ENCODE results near the gene MXRA7.
"Not testable (repeated sequence)": the region's sequence is repeated elsewhere in the genome, so short reads cannot be mapped to it uniquely, and the experiment has no call there.

The MXRA7 gene

GRCh38 chr17:76735006-76735405 is 24.2 kb upstream of the MXRA7 start:
- no peak for FAIRE-seq

- FAIRE-seq: no peak
These were observed 23.5 kb upstream of the MXRA7 start for GRCh38 chr17:76734080-76734840.

GRCh38 chr17:76733618-76733957 is 22.8 kb upstream of the MXRA7 start:
- no peak for FAIRE-seq

DNA sequence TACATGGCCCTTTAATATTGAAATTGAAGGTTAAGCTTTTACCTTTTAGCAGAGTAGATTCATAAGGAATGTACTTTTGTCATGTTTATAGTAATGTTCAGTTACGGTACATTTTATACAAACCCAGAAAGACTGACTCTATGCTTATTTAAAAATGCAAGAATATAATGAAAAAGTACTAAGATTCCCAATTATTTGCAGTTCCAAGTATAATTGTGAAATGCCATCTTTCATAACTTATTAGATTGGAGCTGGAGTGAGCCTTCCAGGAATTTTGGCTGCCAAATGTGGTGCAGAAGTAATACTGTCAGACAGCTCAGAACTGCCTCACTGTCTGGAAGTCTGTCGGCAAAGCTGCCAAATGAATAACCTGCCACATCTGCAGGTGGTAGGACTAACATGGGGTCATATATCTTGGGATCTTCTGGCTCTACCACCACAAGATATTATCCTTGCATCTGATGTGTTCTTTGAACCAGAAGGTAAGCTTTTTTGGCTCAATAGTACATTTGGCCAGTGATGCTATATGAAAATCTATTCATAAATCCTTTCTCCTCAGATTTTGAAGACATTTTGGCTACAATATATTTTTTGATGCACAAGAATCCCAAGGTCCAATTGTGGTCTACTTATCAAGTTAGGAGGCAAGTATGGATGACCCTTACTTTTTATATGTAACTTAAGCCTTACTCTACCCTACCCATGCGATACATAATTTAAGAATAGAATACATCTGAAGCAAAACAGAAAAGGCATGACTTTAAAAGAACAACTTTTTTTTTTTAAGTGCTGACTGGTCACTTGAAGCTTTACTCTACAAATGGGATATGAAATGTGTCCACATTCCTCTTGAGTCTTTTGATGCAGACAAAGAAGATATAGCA is 22.2 kb upstream of the MXRA7 start:
- no peak for FAIRE-seq

DNA sequence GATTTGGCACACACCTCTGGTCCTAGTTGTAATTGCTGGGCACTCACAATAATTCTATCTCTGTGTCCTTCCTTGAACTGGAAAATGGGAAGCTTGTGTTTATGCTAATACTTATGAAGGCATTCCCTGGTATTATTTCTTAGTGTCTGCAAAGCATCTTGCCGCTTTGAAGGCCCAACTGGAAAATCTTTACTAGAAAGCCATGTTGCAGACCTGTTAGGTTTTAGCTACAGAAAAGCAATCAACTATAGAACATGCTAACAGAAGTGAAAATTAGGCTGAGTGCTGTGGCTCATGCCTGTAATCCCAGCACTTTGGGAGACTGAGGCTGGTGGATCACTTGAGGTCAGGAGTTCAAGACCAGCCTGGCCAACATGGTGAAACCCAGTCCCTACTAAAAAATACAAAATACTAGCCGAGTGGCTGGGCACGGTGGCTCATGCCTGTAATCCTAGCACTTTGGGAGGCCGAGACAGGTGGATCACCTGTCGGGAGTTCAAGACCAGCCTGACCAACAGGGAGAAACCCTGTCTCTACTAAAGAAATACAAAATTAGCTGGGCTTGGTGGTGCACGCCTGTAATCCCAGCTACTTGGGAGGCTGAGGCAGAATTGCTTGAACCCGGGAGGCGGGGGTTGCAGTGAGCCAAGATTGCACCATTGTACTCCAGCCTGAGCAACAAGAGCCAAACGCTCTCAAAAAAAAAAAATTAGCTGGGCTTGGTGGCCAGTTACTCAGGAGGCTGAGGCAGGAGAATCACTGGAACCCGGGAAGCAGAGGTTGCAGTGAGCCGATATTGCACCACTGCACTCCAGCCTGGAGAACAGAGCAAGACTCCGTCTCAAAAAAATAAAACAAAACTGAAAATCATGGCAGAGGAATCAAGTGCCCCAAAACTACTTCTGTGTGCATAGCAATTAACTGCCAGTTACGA is 21.3 kb upstream of the MXRA7 start:
- FAIRE-seq: not testable (repeated sequence)

DNA sequence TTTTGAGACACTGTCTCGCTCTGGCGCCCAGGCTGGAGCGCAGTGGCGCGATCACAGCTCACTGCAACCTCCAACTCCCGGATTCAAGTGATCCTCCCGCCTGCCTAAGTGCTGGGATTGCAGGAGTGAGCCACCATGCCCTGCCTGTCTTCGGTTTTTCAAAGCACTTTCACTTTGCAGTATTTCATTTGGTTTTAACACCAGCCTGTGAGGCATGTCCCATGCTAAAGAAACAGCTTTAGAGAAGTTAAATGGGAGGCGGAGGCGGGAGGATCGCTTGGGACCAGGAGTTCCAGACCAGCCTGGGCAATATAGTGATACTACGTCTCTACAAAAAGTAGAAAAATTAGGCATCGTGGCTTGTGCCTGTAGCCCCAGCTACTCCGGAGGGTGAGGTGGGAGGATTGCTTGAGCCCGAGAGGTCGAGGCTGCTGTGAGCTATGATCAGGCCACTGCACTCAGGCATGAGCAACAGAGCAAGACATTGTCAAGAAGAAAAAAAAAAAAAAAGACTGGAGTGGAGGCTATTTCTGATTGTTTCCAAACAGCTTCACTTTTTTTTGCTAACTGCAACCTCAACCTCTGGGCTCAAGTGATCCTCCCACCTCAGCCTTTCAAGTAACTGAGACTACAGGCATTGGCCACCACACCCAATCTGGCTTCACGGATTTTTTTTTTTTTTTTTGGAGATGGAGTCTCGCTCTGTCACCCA is 17.1 kb upstream of the MXRA7 start:
- no peak for FAIRE-seq

DNA sequence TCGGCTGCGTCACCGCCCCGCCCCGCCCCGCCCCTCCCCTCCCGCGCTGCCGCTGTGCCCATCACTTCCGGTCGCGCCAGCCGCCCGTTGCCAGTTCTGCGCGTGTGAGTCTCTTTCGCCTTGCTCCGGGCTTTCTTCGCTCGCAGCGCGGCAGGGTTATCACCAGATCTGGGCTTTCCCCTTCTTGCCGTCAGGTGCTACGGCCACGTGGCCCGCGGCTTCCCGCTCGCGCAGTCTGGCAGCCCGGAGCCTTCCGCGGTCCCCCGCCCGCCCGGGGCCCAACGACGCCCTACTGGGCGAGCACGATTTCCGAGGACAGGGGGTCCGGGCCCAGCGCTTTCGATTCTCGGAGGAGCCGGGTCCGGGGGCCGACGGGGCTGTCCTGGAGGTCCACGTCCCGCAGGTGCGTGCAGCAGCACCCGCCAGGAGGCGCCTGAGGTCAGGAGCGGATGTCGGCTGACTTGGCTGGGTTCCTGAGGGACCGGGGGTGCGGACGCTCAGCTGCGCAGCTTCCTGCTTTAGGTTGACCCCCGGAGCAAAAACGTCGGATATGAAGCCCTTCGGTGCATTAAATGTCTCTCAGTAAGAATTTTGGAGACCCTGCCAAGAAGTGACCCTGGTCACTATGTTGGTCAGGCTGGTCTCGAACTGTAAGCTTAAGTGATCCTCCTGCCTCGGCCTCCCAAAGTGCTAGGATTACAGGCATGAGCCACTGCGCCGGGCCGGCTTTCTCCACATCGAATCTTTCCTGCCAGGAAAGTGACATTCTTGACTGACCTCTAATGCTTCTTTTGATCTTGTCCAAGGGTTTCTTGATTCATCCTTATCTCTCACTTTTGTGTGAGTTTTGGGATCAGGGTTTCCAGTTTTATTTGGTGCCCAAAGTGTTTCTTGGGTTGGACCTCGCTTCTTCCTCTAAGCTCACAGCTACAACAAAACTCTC is 16.3 kb upstream of the MXRA7 start, which contains the start of gene METTL23:
Gene METTL23, plus strand, starts transcription at position 64 of the 943 bp plus-strand sequence. CDS start 2,872 bp downstream, outside the sequence.
- FAIRE-seq: no peak

DNA sequence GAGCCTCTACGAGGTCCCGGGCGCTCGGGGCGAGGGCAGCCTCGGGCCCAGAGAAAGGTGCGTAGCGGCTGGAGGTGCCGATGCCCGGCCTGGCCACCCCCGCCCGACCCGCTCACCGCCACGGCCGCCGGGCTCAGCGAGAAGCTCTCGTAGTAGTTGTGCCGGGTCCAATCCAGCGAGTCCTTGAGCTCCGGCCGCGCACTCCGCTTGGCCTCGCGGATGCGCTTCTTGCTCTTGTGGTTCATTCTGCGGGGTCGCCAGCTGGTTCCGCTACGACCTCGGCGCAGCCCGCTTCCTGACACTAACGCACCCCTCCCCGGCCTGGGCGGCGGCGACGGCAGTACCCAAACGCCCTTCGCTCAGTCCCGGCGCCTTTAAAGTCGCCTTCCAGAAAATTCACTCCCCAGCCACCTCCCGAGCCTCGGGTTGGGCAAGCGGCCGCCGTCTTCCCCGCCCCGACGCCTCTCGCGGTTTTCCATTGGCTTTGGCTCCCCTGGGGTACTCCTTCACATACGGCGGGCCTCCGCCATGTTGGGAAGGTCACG is 15.5 kb upstream of the MXRA7 start, which contains the start of gene JMJD6:
Gene JMJD6, minus strand, starts transcription at position 376 of the 545 bp plus-strand sequence. Its CDS starts 131 bp downstream, at position 245.
- FAIRE-seq: peak; percentile 66

DNA sequence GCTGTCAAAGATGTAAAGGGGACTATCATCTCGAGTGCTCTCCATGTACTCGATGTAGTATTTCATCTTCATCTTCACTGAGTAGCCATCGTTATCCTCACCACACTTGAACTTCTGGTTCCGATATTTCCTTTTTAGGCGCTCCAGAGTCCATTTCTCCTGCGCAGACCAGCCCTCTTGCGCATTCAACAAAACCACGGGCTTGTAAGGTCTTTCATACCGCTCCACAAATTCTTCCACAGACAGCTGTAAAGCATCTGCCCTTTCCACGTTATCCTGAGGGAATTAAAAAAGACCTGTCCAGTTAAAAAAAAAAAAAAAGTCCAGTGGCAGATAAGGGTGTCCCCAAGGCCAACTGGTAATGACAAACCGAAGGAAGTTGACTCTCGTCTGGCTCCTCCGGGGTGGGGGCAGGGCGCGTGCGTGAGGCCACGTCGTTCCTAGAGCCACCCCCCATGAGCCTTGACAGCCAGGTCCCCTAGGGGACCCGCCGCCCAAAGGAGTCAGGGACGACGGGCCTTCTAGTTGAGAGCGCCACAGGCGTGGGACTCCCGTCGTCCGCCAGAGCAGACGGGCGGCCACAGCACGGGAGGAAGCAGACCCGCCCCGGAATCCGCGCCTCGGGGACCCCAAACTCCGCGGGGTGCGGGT is 14.9 kb upstream of the MXRA7 start:
- FAIRE-seq: no peak

GRCh38 chr17:76723812-76724211 is 13.0 kb upstream of the MXRA7 start:
- FAIRE-seq: no peak

DNA sequence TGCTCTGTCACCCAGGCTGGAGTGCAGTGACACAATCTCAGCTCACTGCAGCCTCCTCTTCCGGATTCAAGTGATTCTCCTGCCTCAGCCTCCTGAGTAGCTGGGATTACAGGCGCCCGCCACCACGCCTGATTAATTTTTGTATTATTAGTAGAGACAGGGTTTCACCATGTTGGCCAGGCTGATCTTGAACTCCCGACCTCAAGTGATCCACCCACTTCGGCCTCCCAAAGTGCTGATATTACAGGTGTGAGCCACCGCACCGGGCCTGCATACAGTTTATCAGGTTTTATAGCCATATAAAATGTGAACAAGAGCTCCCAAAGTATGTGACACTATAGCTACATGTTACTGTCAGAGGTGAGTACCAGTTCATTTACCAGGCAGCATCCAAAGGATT is 12.2 kb upstream of the MXRA7 start:
- not testable (repeated sequence) for FAIRE-seq

DNA sequence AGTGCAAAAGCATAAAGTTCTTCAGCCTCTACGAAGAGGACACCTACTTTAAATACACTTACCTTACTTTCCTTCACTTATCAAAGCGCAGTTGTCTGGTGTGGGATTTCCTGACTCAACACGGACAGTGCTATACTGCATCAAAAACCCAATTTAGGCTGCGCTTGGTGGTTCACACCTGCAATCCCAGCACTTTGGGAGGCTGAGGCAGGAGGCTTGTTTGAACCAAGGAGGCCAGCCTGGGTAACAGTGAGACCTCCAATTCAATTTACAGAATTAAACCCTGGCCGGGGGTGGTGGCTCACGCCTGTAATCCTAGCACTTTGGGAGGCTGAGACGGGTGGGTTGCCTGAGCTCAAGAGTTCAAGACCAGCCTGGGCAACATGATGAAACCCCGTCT is 11.5 kb upstream of the MXRA7 start:
- FAIRE-seq: no peak

- no peak for FAIRE-seq
These were observed 10.7 kb upstream of the MXRA7 start for GRCh38 chr17:76721463-76721862.

GRCh38 chr17:76720941-76721340 is 10.2 kb upstream of the MXRA7 start:
- FAIRE-seq: no peak

DNA sequence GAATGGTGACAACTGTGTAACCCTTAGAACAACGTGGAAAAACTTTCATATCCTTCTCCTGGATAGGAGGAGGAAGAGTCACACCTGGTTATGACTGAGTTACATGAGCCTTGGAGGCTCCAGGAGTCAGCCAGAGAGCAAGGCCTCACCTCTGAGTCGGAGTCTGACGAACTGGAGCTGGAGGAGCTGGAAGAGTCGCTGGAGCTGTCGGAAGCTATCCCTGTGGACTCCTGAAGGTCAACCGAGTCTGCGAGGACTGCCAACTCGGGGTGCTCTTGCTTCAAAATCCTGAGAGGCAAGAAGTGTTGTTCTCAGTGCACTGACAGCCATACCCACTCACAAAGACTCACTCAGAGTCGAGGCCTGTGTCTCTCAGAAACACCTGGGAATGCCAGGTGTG is 9.4 kb upstream of the MXRA7 start:
- no peak for FAIRE-seq

GRCh38 chr17:76718516-76718915 is 7.8 kb upstream of the MXRA7 start:
- no peak for FAIRE-seq

GRCh38 chr17:76716839-76717215 is 6.1 kb upstream of the MXRA7 start:
- no peak for FAIRE-seq

DNA sequence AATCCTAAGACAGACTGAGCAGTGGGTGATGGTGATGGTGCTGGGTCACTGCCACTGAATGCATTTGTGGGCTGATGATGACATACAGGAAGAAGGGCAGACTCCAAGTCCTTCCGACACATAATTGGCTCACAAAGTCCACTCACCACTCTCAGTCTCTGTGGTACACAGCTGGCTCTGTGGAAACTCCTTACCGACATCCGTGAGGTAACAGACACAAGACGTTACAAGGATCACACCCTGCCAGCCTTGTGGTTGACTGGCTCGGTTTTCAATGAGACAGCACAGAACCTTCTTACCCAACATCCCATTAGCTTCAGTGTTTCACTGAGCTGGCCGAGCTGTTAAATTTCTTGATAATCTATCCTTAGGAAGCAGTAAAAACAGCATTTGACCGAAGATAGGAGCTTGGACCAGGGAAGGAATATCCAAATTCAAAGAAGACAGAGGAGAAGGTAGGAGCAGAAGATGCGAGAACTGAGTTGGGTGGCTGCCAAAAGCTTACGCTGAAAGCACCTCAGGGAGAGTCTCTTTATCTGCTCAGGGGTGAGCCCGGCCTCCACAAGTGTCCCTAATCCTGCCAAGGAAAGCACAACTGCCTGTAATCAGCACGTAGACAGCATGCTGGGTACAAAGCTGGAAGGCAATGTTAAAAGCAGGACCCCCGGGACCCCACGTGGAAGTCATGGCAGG is 5.5 kb upstream of the MXRA7 start:
- no peak for FAIRE-seq

DNA sequence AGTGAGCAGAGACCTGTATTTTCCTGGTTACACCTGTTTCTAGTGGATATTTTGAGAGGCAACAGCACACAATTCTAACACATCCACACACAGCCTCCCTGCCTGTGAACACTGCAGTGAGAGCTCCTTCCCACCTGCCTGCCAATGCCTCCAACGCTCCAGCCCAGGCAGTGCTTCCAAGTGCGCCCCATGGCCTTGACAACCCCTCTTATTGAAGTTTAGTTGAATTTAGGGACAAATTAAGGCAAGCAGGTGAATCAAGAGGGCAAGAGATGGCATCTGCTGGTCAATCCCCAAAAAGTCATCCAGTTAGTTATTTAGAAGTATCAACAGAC is 4.7 kb upstream of the MXRA7 start:
- no peak for FAIRE-seq
